ENCODE results near the gene ZNF664.

The ZNF664 gene

GRCh38 chr12:123960856-123961255 is 12.2 kb upstream of the ZNF664 start:
- DNase-seq, result no peak

DNA sequence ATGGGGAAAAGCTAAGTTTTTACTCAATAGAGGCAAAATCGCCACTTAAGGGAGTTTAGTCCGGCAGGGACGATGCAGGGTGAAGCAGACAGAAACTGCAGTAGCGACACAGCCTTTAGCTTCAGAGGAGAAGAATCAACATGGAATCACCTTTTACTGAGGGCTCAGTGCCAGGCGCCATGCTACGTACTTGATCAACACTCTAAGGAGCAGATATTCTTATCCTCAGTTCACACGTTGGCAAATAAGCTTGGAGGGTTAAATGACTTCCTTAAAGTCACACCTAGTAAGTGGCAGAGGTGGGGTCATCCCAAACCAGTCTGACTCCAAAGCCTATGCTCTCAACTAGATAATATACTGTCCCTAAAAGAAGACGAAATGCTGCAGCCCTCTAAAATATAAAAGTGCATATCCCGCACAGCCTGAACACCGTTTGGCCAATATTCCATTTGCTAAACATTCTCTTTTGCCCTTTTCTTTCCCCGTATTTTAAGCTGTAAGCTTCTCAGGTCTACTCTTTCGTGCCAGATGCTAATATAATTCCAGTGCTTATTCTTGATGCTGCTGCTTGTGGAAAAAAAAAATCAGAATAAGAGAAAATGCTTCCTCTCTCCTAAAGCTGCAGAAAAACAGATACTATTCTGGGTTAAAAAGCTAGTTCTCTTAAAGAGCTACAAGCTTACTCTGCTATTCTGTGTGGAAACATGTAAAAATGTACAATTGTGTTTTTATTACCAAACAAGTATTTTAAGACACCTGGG is 11.2 kb upstream of the ZNF664 start:
- DNase-seq, result no peak

GRCh38 chr12:123962513-123962912 is 10.5 kb upstream of the ZNF664 start:
- no peak for DNase-seq

GRCh38 chr12:123963821-123964220 is 9.2 kb upstream of the ZNF664 start:
- DNase-seq, result no peak

GRCh38 chr12:123965382-123965781 is 7.6 kb upstream of the ZNF664 start:
- DNase-seq, result no peak

DNA sequence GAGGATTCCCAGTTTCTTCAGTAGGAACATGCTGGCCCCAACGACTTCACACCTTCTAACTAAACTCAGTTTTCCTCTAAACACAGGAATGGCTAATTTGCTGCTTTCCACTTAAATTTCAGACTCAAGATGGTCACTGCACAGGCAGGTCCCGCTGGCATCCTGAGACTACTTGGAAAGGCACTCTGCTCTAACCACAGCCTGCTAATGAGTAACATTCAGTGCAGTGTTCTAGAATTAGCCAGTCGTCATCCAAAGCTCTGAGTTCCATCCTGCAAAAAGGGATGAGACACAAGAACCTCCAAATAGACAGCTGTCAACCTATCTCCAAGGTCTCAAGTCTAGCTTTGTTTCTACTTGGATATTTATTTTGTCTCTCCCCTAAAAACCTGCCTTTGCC is 6.4 kb upstream of the ZNF664 start:
- DNase-seq, result no peak

DNA sequence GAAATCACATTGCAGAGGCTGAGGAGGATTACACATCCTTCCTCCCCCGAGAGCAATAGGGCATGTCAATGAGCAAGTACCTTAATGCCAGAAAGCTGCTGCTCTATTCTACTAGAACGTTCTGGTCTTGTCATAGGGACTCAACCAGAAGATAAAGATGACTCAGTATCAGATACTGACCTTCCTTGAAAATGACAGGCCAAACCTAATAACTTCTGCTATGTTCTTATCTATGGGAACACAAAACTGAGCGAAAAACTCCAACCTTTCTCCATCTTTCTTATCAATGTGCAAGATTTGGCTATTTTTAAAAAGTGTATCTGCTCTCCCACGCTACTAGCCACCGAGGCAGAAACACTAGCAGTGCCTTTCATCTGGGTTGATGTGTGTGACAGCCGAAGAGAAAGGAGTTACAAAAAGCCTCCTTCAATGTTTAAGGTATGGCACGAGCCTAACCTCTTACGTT is 5.9 kb upstream of the ZNF664 start:
- no peak for DNase-seq

GRCh38 chr12:123971449-123971769 is 1.6 kb upstream of the ZNF664 start:
- DNase-seq, result no peak

DNA sequence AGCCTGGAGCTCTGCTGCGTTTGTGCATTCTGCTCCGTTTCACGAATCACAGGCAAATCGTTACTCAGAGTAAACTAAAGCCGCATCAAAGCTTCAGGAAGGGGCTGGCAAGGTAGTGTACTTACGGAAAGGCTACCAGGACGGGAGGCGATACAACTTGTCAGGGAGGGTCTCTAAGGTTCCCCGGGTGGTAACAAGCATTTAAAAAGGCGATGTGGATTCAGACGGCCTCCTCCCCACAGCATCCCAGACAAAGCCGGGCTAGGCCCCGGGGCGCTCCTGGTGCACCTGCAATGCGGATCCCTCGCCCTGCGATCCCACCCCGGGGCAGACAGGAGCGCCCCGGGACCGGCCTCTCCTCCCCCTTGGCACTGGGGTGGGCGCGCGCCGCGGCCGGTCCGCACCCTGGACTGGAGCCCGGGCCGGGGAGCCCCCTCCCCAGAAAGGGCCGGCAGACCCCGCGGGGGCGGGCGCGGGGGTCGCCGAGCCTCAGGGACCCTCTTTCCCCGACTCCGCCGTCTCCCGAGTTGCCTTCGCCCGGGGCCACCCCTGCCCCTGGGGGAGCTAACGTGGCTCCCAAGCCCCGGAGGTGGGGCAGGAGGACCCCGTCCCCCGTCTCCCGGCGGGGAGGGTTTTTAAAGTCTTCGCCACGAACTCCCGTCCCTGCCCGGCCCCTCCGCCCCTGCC is 1.1 kb upstream of the ZNF664 start:
- DNase-seq, result no peak

GRCh38 chr12:123973552-123974341 is 732 bp downstream of the ZNF664 start:
- no peak for DNase-seq

GRCh38 chr12:123976227-123976826 is 3.3 kb downstream of the ZNF664 start:
- no peak for DNase-seq

GRCh38 chr12:123979566-123979965 is 6.6 kb downstream of the ZNF664 start:
- DNase-seq, result no peak

DNA sequence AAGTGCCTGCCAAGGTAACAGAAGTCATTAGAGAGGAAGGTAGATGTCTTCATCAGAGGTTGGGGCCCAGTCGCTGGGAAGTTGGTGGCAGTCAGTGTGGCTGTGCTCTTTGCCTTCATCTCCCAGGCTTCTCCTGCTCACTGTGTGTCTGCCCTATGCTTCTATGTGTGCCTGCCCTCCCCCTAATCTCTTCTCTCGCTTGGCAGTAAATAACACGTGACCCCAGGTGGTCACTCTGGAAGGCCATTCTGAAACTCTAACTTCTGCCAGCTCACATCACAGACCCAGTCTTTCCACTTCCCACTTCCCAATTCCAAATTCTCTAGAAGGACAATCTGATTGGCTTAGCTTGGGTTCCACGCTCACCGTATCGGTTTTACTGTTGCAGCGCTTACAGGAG is 9.3 kb downstream of the ZNF664 start:
- no peak for DNase-seq

GRCh38 chr12:123983822-123984485 is 10.9 kb downstream of the ZNF664 start:
- peak; percentile 27 for DNase-seq

- DNase-seq, result no peak
Measured at GRCh38 chr12:123984903-123985302, 11.9 kb downstream of the ZNF664 start.

GRCh38 chr12:123986374-123986965 is 13.5 kb downstream of the ZNF664 start:
- DNase-seq, result no peak

- DNase-seq, result no peak
Measured at GRCh38 chr12:123987022-123987421, 14.0 kb downstream of the ZNF664 start.

- no peak for DNase-seq
Measured at GRCh38 chr12:123989168-123989567, 16.2 kb downstream of the ZNF664 start.

DNA sequence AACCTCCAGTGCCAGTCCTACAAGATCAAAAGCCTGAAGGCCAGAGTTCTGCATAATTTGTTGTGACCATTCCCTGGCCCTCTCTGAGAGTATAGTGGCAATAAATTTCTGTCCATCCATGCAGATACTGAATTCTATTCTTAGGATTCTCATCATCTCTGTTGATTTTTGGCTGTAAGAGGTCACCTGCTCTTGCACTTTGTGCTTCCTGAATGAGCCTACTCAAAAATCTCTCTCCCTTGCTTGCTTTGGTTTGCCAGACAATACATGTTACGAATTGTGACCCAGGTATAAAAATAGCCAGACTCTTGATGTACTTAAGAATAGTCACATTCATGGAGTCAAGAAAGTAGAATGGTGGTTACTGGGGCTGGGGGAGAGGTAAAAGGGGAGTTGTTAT is 16.7 kb downstream of the ZNF664 start:
- no peak for DNase-seq

DNA sequence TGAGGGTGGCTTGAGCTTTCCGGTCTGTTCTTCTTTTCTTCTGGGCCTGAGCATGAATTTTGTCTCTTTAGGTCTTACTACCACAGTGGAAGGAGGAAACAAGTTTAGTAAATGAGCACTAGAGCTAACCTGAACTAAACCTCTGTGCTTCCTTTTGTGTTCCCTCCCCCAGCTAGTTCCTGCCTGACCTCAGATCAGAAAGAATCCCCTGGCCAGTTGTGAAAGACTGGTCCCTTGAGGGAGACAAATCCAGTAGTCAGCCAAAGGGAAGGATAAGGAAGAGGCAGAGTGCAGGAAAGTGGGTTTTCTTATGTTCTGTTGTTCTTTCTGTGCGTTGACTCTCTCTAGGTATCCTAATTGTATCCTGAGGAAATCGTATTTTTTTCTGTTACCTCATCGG is 17.5 kb downstream of the ZNF664 start:
- no peak for DNase-seq

GRCh38 chr12:123991372-123991951 is 18.4 kb downstream of the ZNF664 start:
- no peak for DNase-seq
